K562 (cell line): ENCODE data around the gene LENEP. TPM values are rescaled to one million over a fixed set of nuclear protein-coding genes. Genes with fewer than 3 reads are reported as not detected.

Experiments
- ATF1 ChIP-seq, 2 experiments: fragments of 450-650 bp in 1 of 2; IDR thresholded peaks; 2 replicates each; pipeline ENCODE4 v1.6.1; 2016; ENCODE audit warnings: missing compliant biosample characterization in 1 of 2, missing genetic modification characterization in 1 of 2
- BRD9 ChIP-seq: fragments of 450-650 bp; IDR thresholded peaks from 2 replicates; pipeline ENCODE4 v1.6.1; 2018; ENCODE audit warnings: low read depth; ENCODE audit not compliant: partially characterized antibody
- LCOR ChIP-seq: sonication (generic); formaldehyde crosslinking; IDR thresholded peaks from 2 replicates; pipeline ENCODE4 v1.8.0; 2022; ENCODE audit warnings: mild to moderate bottlenecking, missing genetic modification reagents
- MBD2 ChIP-seq: sonication (generic); IDR thresholded peaks from 2 replicates; pipeline ENCODE4 v1.6.1; 2016; ENCODE audit warnings: low read depth, borderline replicate concordance
- NR2C2 ChIP-seq, 2 experiments: fragments of 200-800 bp in 1 of 2; sonication (Bioruptor generic) in 1 of 2; sonication (generic) in 1 of 2; formaldehyde crosslinking in 1 of 2; IDR thresholded peaks; 2 replicates each; pipeline versions ENCODE4 v1.6.1 to v1.8.0; 2016 to 2022; ENCODE audit warnings: mild to moderate bottlenecking in 1 of 2, missing compliant biosample characterization in 1 of 2, missing genetic modification characterization in 1 of 2, missing genetic modification reagents in 1 of 2
- RAD21 ChIP-seq, 2 experiments: fragments of 250-450 bp in 1 of 2; fragments of 450-650 bp in 1 of 2; sonication (Bioruptor Pico) in 1 of 2; formaldehyde crosslinking in 1 of 2; IDR thresholded peaks in 1 of 2; conservative IDR thresholded peaks in 1 of 2; 2 replicates each; pipeline versions ENCODE4 v1.4.0 to v1.8.0; 2020 to 2022; ENCODE audit warnings: mild to moderate bottlenecking in 2 of 2, moderate library complexity in 1 of 2
- RB1 ChIP-seq: fragments of 450-650 bp; IDR thresholded peaks from 2 replicates; pipeline ENCODE4 v1.6.1; 2017; ENCODE audit warnings: low read depth, mild to moderate bottlenecking
- RBBP5 ChIP-seq: fragments of 200-600 bp; sonication (generic); IDR thresholded peaks from 2 replicates; pipeline ENCODE4 v1.6.1; 2012; ENCODE audit warnings: borderline replicate concordance, mild to moderate bottlenecking, low read length, control low read depth, inconsistent platforms; ENCODE audit not compliant: insufficient read depth, poor library complexity, severe bottlenecking
- RBM25 ChIP-seq: fragments of 200-400 bp; formaldehyde crosslinking; IDR thresholded peaks from 2 replicates; pipeline ENCODE4 v1.6.1; 2018; ENCODE audit warnings: low read length, low read depth, moderate library complexity; ENCODE audit not compliant: severe bottlenecking
- RCOR1 ChIP-seq, 2 experiments: IDR thresholded peaks; 2 replicates each; pipeline ENCODE4 v1.6.1; 2012; ENCODE audit warnings: low read depth in 2 of 2, low read length in 2 of 2, borderline replicate concordance in 1 of 2, improper control_type of control experiment in 1 of 2
- THRA ChIP-seq: fragments of 450-650 bp; IDR thresholded peaks from 2 replicates; pipeline ENCODE4 v1.6.1; 2017; ENCODE audit warnings: mild to moderate bottlenecking, moderate library complexity
- TSC22D4 ChIP-seq: fragments of 450-650 bp; IDR thresholded peaks from 2 replicates; pipeline ENCODE4 v1.6.1; 2016; ENCODE audit warnings: missing genetic modification characterization, missing biosample characterization, control low read depth
- USF2 ChIP-seq: sonication (generic); formaldehyde crosslinking; IDR thresholded peaks from 2 replicates; pipeline ENCODE4 v1.5.0; 2020; ENCODE audit warnings: missing genetic modification reagents
- ZBTB12 ChIP-seq: fragments of 250-450 bp; sonication (Bioruptor Pico); IDR thresholded peaks from 2 replicates; pipeline ENCODE4 v1.4.0; 2020
- ZBTB7A ChIP-seq: IDR thresholded peaks from 2 replicates; pipeline ENCODE4 v1.6.1; 2011; ENCODE audit warnings: low read depth, mild to moderate bottlenecking, low read length, moderate library complexity, borderline replicate concordance; ENCODE audit not compliant: control insufficient read depth
- ZNF586 ChIP-seq: fragments of 450-650 bp; formaldehyde crosslinking; conservative IDR thresholded peaks from 2 replicates; pipeline ENCODE4 v1.4.0; 2020; ENCODE audit warnings: mild to moderate bottlenecking, moderate library complexity
- ZNF766 ChIP-seq: fragments of 200-800 bp; sonication (Bioruptor generic); conservative IDR thresholded peaks from 2 replicates; pipeline ENCODE4 v1.6.1; 2016; ENCODE audit warnings: missing genetic modification characterization, missing compliant biosample characterization
- polyA plus RNA-seq, 8 experiments: library from polyadenylated mRNA; depleted of rRNA in 4 of 8; stranded (reverse) in 5 of 8; unstranded in 3 of 8; fragments of >200 nt; fragmentation: Nextera tagmentation in 2 of 8; fragmentation: Illumina TruSeq in 1 of 8; extraction: Ambion mirVana in 2 of 8; extraction: Trizol in 1 of 8; gene quantifications; 2 replicates each; pipeline versions ENCODE4 v1.2.1 to v1.2.3, GENCODE V29; 2011 to 2014; ENCODE audit warnings: inconsistent platforms in 1 of 8, missing spikeins in 1 of 8
- total RNA-seq, 7 experiments: library from RNA; depleted of rRNA in 6 of 7; stranded (reverse); fragments of >200 nt in 6 of 7; fragmentation: Illumina TruSeq in 2 of 7; extraction: Trizol in 2 of 7; gene quantifications; 2 replicates each; pipeline versions ENCODE4 v1.2.1 to v1.2.3, GENCODE V29; 2011 to 2021; ENCODE audit warnings: low replicate concordance in 1 of 7

Gene LENEP
- total and polyA plus RNA-seq, 9 of the 15 experiments (the other 6 are each of a cell fraction or from before 2014, with no cell fraction given) = 0.23 to 0.87 (median 0.67) TPM; not detected in 5

- TF ChIP-seq RAD21 (CRISPR knock-in tag; conservative IDR thresholded peaks at IDR 0.05 in 1 of 2, IDR thresholded peaks at IDR 0.05 in 1 of 2) (peak; percentile 23 to 40; a peak in 2 of 4 replicates), RBBP5 (peak; percentile 22), ZBTB12 (CRISPR knock-in tag) (no peak), ZNF766 (CRISPR knock-in tag) (no peak), ZNF586 (CRISPR knock-in tag) (no peak), USF2 (peak; percentile 86), RCOR1 (IDR thresholded peaks at IDR 0.05; ENCODE audit: borderline replicate concordance in 1 of 2, low read depth in 2 of 2, low read length in 2 of 2) (no peak), RBM25 (peak; percentile 76), NR2C2 (CRISPR knock-in tag; IDR thresholded peaks at IDR 0.05) (peak; percentile 25; the same call in 1 of the 2 replicates), NR2C2 (tag; IDR thresholded peaks at IDR 0.05) (no peak), MBD2 (peak; percentile 63; the same call in 1 of the 2 replicates), LCOR (CRISPR knock-in tag) (peak; percentile 52), ZBTB7A (peak; percentile 74; the same call in 1 of the 2 replicates), BRD9 (peak; percentile 56), THRA (no peak), ATF1 (CRISPR knock-in tag; IDR thresholded peaks at IDR 0.05) (no peak), ATF1 (tag; IDR thresholded peaks at IDR 0.05) (peak; percentile 24; the same call in 1 of the 2 replicates), RB1 (no peak), TSC22D4 (tag) (no peak)
- TF ChIP-seq, all 486 proteins: peak for 47
Observed at GRCh38 chr1:154955718-154956543, 37.5 kb upstream of the LENEP start, which contains the start of gene PBXIP1 (continued).
